Stimulated activated CD4-positive, alpha-beta T cell treated with anti-CD3 and anti-CD28 coated beads, Interleukin-4, amount 100 ng/mL, for 24 hours (primary cell): ENCODE results near the gene COX17.

ENCODE experiments used
- DNase-seq: peaks from one replicate; pipeline ENCODE4 v3.0.0-alpha.2; 2020

COX17 gene

GRCh38 chr3:119672776-119673175 lies 4.4 kb downstream of the COX17 start:
- DNase-seq, result no peak

GRCh38 chr3:119669906-119670570 lies 7.2 kb downstream of the COX17 start:
- no peak for DNase-seq

- no peak for DNase-seq
These were observed 11.1 kb downstream of the COX17 start for GRCh38 chr3:119665954-119666559.

GRCh38 chr3:119664850-119665379 lies 12.3 kb downstream of the COX17 start:
- DNase-seq, result no peak

- no peak for DNase-seq
These were observed 12.8 kb downstream of the COX17 start for GRCh38 chr3:119664370-119664769.

- no peak for DNase-seq
These were observed 13.3 kb downstream of the COX17 start for GRCh38 chr3:119663885-119664284.

- DNase-seq, result no peak
These were observed 14.4 kb downstream of the COX17 start for GRCh38 chr3:119662604-119663373.

GRCh38 chr3:119660474-119661440 lies 16.4 kb downstream of the COX17 start, which contains the start of gene POPDC2:
TSS of gene POPDC2 (minus strand) at chr3:119660589. CDS start at chr3:119660423, 166 bp downstream.
- DNase-seq, result no peak

- no peak for DNase-seq
These were observed 17.5 kb downstream of the COX17 start for GRCh38 chr3:119659606-119660291.

- no peak for DNase-seq
These were observed 18.2 kb downstream of the COX17 start for GRCh38 chr3:119658994-119659393.

- no peak for DNase-seq
These were observed 19.1 kb downstream of the COX17 start for GRCh38 chr3:119657887-119658702.

- no peak for DNase-seq
These were observed 23.3 kb downstream of the COX17 start for GRCh38 chr3:119653876-119654275.

- no peak for DNase-seq
These were observed 24.7 kb downstream of the COX17 start for GRCh38 chr3:119652306-119653033.

GRCh38 chr3:119649761-119650160 lies 27.4 kb downstream of the COX17 start:
- DNase-seq, result no peak

- no peak for DNase-seq
These were observed 29.2 kb downstream of the COX17 start for GRCh38 chr3:119647843-119648575.

- DNase-seq, result no peak
These were observed 30.0 kb downstream of the COX17 start for GRCh38 chr3:119647171-119647570.

- DNase-seq, result no peak
These were observed 31.4 kb downstream of the COX17 start for GRCh38 chr3:119645813-119646212.

GRCh38 chr3:119644481-119644880 lies 32.7 kb downstream of the COX17 start:
- no peak for DNase-seq

- DNase-seq, result no peak
These were observed 33.7 kb downstream of the COX17 start for GRCh38 chr3:119643528-119643927.
